C4-2B (cell line): Measurements from ENCODE around the gene MTA1.
A peak's percentile ranks its signal among the peaks of the same experiment; 100 is the strongest.

Experiments
- H3K27ac ChIP-seq: fragments of 450-650 bp; 2 replicates; pipeline ENCODE4 v1.5.1; 2017
- ZFX ChIP-seq: fragments of 450-650 bp; IDR thresholded peaks from 2 replicates; pipeline ENCODE4 v1.6.1; 2017
- TF ChIP-seq, protein P1 (sequence below): fragments of 450-650 bp; conservative IDR thresholded peaks from 2 replicates; pipeline ENCODE4 v1.5.1; 2017; ENCODE audit warnings: mild to moderate bottlenecking

Gene MTA1

DNA sequence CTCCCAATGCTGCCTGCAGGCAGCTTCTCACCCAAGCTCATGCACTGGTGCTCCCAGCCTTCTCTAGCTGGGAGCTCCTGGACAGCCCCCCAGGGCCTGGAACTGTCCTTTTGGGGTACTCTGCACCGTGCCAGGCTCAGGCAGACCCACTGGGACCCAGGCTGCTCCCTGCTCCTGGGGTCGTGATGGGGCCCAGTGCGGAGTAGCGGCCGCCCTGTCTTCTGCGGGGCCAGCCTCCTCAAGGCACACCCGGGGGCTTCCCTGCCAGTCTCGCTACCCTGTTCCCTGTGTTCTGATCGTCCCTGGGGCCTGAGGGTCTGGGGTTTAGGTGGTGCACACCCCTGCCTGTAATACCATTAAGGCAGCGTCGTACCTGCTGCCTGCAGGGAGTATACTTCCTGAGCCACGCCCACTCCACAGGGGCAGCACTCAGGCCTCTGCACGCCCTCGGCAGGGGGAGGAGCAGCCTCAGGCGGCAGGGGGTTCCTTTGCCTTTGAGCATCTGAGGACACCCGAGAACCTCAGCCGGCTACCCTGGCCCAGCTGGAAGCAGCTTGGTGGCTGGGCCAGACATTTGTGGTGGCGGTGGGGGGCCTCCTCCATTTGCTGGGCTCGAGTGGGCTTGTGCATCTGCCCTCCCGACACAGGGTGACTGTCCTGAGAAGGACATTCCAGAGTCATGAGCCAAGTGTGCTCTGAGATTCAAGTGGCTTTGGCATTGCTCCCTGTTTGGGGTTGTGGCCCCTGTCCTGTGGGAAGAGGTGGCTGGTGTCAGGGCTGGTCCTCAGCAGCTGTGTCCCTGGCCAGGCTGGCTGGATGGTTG is 45.8 kb downstream of the MTA1 start:
- TF ChIP-seq, protein P1, sequence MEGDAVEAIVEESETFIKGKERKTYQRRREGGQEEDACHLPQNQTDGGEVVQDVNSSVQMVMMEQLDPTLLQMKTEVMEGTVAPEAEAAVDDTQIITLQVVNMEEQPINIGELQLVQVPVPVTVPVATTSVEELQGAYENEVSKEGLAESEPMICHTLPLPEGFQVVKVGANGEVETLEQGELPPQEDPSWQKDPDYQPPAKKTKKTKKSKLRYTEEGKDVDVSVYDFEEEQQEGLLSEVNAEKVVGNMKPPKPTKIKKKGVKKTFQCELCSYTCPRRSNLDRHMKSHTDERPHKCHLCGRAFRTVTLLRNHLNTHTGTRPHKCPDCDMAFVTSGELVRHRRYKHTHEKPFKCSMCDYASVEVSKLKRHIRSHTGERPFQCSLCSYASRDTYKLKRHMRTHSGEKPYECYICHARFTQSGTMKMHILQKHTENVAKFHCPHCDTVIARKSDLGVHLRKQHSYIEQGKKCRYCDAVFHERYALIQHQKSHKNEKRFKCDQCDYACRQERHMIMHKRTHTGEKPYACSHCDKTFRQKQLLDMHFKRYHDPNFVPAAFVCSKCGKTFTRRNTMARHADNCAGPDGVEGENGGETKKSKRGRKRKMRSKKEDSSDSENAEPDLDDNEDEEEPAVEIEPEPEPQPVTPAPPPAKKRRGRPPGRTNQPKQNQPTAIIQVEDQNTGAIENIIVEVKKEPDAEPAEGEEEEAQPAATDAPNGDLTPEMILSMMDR = no peak
- no peak for TF ChIP-seq ZFX
- H3K27ac ChIP-seq = peak overlapping the region; percentile 91

DNA sequence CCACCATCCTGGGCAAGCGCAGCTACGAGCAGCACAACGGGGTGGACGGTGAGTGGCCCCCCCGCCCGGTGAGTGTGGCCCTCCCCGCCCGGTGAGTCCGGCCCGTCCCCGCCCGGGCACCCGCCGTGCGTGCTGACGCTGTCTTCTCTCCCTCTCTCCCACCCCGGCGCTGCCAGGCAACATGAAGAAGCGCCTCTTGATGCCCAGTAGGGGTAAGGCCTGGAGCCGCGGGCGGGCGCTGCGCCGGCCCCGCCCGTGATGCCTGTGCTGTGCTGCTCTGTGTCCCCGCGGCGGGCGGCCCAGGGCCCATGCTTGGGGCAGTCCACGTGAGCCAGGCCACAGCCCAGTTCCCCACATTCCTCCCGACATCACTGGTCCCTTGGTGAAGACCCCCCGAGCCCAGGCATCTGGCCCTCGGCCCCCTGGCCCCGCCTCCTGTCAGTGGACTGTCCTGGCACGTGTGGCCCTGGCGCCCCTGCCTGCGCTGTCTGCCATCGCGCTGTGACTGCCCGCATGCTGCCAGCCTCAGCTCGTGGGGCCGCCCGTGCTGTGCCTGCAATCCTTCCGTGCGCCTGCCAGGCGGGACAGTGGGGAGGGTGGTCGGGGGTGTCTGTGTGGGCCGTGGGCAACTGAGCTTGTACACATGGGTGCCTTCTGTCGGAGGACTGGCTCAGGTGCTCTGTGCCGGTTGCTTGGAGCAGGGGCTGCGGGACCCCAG is 47.1 kb downstream of the MTA1 start:
- H3K27ac ChIP-seq = peak overlapping the region; percentile 91
- peak; percentile 48; the same call in 1 of the 2 replicates for TF ChIP-seq ZFX
- TF ChIP-seq, protein P1 = no peak

DNA sequence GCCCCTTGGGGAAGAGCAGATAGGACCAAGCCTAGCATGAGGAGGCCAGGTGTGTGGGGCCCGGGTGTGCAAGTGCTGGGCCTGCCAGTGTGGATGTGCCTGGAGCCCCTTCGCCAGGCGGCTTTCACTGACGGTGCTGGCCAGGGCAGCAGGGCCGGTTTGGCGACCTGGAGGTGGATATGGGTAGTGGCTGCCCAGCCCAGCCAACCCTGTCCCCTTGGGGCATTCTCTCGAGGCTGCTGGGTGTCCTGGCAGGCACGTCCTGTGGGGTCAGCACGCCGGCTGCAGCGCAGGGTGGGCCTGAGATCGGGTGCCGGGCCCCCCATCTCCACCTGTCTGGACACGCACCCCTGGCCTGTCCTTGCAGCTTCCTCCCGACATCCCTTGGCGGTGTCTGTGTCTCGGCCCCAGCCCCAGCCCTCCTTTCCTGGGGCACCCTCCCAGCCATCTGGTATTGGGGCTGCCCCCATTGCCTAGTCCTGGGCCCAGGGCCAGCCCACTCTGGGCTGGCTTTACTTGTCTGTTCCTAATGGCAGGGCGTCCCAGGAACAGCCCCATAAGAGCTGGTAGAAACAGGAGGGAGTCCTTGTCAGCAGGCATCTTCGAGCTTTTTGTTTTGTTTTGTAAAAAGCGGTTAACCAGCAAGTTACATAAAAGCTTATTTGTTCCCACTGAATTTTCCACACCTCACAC is 47.8 kb downstream of the MTA1 start:
- H3K27ac ChIP-seq = peak overlapping the region; percentile 91
- 0 out of 2 replicates have a peak, but pooled peaks have one; percentile 5 for TF ChIP-seq ZFX
- TF ChIP-seq, protein P1 = no peak

DNA sequence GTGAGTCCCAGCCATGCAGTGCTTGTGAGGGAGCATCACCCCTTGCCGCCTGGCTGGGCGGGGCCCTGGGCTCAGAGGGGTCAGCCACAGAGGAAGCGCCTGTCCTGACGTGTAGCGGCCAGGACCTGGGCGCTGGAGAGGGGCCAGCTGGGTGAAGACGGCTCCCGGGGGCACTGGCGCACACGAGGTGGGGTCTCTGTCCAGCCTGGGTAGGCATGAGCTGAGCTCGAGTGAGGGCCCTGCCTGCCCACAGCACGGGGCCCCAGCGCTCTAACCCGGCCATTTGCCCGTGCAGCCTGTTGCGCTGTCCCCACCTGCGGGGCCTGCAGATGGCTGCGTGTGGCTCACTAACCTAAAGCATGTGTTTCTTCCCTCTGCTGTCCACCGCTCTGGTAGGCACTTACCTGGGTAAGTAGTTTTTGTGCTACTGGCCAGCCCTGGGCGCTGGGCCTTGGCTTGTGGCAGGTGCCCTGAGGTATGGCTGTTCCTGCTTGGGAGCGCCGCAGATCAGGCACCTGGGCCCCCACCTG is 48.4 kb downstream of the MTA1 start:
- no peak for TF ChIP-seq ZFX
- TF ChIP-seq, protein P1 = no peak
- H3K27ac ChIP-seq = peak overlapping the region; percentile 91

DNA sequence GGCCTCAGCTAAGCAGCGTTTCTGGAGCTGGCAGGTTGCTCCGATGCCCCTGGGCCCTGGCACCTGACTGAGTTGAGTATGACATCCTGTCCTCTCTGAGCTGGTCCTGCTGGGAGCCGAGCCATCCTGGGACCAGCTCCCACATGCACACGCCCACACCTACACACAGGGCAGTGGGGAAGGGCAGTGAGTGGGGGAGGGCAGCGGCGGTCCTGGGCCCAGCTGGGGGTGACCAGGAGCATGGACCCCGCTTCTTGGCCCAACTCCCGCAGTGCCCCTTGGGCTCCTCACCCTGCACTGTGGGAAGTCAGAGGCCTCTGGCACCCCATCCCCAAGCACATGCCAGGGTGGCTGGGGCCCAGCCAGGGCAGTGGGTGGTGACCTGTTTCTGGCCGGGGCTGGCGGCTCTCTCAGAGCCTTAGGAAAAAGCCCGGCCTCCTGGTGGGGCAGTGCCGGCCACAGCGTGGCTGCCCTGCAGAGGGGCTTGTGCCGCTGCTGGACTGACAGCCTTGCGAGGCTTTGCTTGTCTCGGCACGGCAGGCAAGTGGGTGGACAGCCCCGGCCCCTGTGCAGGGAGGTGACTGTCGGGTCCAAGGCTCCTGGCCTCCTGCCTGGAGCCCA is 49.1 kb downstream of the MTA1 start:
- no peak for TF ChIP-seq ZFX
- TF ChIP-seq, protein P1 = no peak
- H3K27ac ChIP-seq = peak overlapping the region; percentile 91

DNA sequence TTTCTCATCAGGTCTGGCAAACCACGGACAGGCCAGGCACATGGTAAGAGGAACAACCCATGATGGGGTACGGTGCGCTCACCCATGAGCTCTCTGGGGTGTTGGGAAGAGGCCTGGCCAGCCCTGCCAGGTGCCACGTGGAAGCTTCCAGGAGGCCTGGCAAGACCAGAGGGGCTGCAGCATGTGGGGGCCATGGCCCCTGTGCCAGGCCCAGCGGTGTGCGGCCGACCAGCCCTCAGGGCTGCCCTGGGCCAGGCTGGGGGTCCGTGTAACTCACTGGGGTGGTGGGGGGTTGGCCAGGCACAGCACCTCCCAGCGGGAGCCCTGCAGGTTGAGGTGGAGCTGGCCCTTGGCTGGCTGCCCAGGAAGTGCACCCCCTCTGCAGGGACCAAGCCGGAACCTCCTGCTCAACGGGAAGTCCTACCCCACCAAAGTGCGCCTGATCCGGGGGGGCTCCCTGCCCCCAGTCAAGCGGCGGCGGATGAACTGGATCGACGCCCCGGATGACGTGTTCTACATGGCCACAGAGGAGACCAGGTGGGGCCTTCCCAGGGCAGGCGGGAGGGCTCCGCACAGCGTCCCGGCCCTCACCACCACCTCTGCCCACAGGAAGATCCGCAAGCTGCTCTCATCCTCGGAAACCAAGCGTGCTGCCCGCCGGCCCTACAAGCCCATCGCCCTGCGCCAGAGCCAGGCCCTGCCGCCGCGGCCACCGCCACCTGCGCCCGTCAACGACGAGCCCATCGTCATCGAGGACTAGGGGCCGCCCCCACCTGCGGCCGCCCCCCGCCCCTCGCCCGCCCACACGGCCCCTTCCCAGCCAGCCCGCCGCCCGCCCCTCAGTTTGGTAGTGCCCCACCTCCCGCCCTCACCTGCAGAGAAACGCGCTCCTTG is 50.1 kb downstream of the MTA1 start:
- TF ChIP-seq ZFX = no peak
- TF ChIP-seq, protein P1 = no peak
- peak overlapping the region; percentile 91 for H3K27ac ChIP-seq
